GM18519 (cell line): Measurements from ENCODE around the gene TMEM187.

Source experiments
- ATAC-seq: cut with Tn5 transposase; IDR thresholded peaks from one replicate; pipeline ENCODE4 v1.9.1; 2021; ENCODE audit warnings: mild to moderate bottlenecking, moderate library complexity; ENCODE audit not compliant: unreplicated experiment, low FRiP score

TMEM187 gene, protein sequence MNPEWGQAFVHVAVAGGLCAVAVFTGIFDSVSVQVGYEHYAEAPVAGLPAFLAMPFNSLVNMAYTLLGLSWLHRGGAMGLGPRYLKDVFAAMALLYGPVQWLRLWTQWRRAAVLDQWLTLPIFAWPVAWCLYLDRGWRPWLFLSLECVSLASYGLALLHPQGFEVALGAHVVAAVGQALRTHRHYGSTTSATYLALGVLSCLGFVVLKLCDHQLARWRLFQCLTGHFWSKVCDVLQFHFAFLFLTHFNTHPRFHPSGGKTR

GRCh38 chrX:153972368-153973126 is at the start of gene TMEM187:
Gene TMEM187, plus strand, starts transcription at chrX:153972754. Its CDS starts 9,309 bp downstream, at chrX:153982063.
- no peak for ATAC-seq

DNA sequence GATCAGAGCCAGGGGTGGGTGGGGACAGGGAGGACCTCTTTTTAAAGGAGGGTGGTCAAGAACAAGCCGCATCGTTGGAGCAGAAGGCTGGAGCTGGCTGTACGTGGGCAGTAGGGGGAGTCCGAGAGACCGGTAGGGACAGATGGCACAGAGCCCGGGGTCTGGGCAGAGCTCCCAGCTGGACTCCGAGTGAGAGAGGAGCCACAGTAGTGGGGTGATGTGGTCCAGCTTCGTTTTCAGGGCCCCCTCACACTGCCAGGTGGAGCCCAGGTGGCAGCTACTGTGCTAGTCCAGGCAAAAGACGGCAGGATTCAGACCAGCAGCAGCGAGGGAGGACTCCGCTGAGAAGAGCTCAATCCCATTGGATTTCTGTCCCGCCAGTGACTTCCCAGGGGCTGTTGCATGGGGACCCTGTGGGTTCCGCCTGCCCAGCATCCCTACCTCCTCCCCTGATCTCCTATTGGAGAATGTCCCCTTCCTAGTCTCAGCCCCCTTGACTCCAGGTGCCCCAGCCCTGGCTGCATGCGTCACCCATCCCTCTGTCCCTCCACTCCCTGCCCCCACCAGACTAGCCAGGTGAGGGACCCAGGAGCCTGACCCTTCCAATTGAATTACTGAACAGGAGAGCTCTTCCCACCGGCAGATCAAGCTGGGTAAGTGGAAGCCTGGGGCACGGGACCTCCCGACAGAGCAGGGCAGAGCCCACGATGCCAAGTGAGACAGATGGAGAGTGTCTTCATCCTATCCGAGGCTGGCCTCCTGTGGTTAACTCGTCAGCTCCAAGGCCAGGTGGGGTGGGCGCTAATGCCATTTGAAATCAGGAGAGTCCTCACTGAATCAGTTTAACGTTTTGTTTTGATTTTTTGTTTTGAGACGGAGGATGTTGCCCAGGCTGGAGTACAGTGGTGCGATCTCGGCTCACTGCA is 49.4 kb upstream of the TMEM187 start:
- no peak for ATAC-seq

- no peak for ATAC-seq
Measured at GRCh38 chrX:153924149-153924861, 48.2 kb upstream of the TMEM187 start.

GRCh38 chrX:153925387-153925738 is 47.2 kb upstream of the TMEM187 start:
- ATAC-seq = no peak

- ATAC-seq = no peak
Measured at GRCh38 chrX:153925739-153926551, 46.6 kb upstream of the TMEM187 start, which contains the start of gene ARHGAP4. Gene ARHGAP4, minus strand, starts transcription at chrX:153926264. Its CDS starts 62 bp downstream, at chrX:153926202.

DNA sequence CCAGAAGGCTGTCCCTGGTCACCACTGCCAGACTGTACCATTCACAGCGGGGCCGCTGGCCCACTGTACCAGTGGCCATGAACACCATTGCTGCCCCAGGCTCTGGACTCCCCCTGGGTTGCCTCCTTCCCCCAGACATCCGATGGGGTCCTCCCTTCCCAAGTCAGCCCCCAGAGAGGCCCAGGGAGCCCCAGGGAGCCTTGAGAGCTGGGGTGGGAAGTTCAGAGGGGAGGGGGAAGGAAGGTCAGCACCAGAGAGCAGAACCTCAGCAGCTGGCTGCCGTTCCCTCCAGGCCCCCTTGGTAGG is 46.0 kb upstream of the TMEM187 start:
- no peak for ATAC-seq

GRCh38 chrX:153926858-153927671 is 45.5 kb upstream of the TMEM187 start:
- no peak for ATAC-seq

DNA sequence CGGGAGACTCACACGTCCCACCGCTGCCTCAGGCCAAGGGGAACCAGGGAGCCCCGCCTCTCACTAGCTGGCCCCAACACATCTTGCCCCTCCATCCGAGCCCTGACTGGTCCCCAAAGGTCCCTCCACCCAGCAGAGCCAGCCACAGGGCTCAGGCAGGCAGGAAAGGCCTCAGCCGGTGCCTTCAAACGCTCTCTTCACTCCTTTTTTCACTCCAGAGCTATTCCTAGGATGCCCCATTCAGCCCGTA is 45.0 kb upstream of the TMEM187 start:
- no peak for ATAC-seq

DNA sequence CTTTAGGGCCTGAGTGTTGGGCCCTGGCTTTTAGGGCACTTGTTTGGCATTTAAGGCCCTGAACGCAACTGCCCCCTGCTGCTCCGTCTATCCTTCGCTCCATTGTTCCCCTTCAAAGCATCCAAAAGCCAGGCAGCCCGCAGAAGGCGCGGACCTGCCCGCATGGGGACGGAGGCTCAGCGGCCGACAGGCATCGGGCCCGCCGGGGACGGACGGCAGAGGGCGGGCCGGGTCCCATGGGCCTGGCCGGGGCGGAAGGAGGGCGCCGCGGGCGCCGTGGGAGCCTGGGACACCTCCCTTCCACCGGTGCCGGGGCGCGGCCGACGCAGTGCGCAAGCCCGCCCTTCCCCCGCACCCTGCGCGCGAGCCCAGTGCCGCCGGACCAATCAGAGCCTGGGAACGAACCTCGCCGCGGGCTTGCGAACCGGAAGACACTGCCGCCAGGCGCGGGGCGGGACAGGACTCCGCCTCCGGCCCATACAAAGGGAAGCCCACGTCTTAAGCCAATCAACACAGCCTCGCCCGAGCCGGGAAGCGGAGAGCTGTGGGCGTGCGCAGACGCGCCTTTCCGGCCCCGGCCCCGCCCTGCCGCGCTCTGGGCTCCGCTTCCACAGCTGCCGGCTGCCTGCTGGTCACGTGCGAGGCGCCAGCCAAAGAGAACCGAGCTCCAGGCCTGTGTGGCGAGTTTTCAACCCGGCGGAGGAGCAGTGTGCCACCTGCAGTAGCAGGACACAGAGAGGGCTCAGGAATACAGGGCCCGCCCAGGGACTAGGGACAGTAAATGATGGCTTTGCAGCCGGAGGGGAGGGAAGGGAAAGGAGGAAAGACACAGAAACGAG is 44.4 kb upstream of the TMEM187 start:
- ATAC-seq = peak; percentile 65

GRCh38 chrX:153928846-153929245 is 43.7 kb upstream of the TMEM187 start:
- ATAC-seq = no peak

DNA sequence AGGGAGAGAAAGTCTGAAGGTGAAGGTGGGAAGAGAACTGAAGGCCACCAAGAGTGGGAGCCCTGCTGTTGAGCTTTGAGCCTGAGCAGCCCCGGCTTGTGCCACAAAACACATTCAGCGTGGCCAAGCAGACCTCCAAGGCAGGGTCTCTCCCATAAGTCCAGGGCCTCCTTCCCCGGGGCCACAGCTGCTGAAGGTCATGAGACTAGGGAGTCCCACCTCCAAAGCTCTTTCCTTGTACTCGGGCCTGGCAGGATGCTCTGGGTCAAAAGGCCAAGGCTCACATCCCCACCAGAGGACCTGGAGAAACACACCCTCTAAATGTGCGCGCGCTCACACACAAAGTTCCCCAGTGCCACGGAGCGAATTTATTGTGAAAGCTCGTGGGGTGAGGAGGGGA is 43.0 kb upstream of the TMEM187 start:
- ATAC-seq = no peak

DNA sequence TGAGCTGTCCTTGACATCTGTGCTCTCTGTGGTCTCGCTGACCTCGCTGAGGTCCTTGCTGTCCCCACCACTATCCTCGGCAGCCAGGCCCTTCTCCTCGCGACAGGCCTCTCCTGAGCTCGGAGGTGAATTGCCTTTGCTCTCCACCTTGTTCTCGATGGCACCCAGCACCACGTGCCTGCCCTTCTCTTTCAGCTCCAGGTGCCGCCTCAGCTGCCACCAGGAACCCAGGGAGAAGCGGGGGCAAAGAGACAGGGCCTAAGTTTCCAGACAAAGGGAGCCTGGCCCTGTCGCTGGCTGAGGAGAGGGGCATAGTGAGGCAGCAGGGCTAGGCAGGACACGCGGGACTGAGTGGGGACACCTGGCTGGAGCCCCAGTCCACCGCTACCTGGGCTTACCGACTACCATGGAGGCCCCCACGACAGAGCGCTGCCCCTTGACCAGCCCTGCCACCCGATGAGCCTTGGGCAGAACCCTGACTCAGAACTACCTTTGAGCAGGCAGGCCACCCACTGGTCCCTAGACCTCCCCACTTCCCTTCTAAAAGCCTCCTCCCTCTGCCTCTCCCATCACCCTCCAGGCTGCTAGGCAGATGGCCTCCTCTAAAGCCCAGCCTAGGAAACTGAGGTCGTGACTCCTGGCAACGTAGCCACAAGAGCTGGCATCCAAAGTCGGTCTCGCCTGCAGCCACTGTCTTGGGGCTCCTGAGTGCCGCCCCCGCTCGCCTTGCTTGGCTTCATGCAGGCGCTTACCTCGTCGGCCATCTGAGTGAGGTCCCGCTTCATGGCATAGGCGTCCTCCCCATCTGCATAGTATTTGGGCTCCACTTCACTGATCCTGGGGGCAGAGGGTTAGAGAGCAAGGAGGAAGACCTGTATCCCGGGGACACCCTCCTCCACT is 42.3 kb upstream of the TMEM187 start:
- ATAC-seq = no peak

DNA sequence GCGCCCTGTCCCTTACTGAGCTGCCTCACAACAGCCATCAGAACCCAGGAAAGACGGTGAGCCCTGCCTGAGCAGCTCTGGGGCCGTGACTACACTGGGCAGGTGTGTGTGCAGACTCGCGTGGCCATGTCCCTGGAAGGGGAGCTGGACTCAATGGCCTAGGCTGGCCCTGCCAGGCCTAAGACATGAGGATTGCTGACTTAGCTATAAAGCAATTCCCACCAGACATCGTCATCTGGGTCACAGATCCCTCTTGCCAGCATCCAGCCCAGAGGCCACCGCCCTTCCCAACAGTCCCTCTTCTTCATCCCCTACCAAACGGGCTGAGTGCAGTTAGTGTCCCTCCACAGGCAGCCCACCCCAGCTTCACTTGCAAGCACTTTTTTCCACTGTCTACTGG is 41.4 kb upstream of the TMEM187 start:
- no peak for ATAC-seq

DNA sequence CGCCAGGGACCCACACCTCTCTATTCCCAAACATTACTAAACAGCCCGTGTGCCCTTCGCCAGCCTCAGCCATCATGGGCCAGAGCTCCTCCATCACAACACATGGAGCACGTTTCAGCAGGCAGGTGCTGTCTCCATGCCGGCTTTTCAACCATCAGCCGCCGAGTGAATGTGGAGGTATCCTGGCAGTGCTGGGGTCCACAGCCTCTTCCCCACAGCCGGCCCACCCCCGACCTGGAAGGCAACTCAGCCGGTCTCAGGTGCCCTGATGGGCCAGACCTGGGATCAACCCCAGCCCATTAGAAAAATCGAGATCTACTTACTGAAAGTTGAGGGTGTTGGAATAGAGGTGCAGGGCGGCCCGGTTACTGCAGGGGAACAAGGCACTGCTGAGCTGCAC is 40.8 kb upstream of the TMEM187 start:
- ATAC-seq = no peak

- ATAC-seq = no peak
Measured at GRCh38 chrX:153932220-153932915, 40.2 kb upstream of the TMEM187 start.

GRCh38 chrX:153933748-153934147 is 38.8 kb upstream of the TMEM187 start:
- ATAC-seq = no peak
